HepG2 (cell line): ENCODE results near the gene ABCA2. TPM values are rescaled to one million over a fixed set of nuclear protein-coding genes. Genes with fewer than 3 reads are reported as not detected.

Experiments used
- HOXA9 ChIP-seq: sonication (generic); formaldehyde crosslinking; IDR thresholded peaks from 2 replicates; pipeline ENCODE4 v1.8.1; 2022; ENCODE audit warnings: missing genetic modification reagents, mild to moderate bottlenecking, moderate library complexity, borderline replicate concordance
- MIER3 ChIP-seq: IDR thresholded peaks from 2 replicates; pipeline ENCODE4 v1.6.1; 2016; ENCODE audit warnings: missing compliant biosample characterization, borderline replicate concordance
- NR2F6 ChIP-seq, 2 experiments: IDR thresholded peaks; 2 replicates each; pipeline ENCODE4 v1.6.1; 2016; ENCODE audit warnings: antibody characterized with exemption in 1 of 2, mild to moderate bottlenecking in 1 of 2
- PITX1 ChIP-seq: sonication (generic); formaldehyde crosslinking; IDR thresholded peaks from 2 replicates; pipeline ENCODE4 v1.5.1; 2020; ENCODE audit warnings: mild to moderate bottlenecking, missing genetic modification reagents
- RFXAP ChIP-seq: sonication (generic); formaldehyde crosslinking; IDR thresholded peaks from 2 replicates; pipeline ENCODE4 v1.4.0; 2020; ENCODE audit warnings: missing genetic modification reagents, borderline replicate concordance
- SMC3 ChIP-seq: IDR thresholded peaks from 2 replicates; pipeline ENCODE4 v1.6.1; 2011; ENCODE audit warnings: low read length, improper control_type of control experiment
- TBL1XR1 ChIP-seq: fragments of 150-350 bp; IDR thresholded peaks from 2 replicates; pipeline ENCODE4 v1.6.1; 2014; ENCODE audit warnings: borderline replicate concordance, low read length; ENCODE audit not compliant: partially characterized antibody
- TBP ChIP-seq: sonication (generic); formaldehyde crosslinking; IDR thresholded peaks from 2 replicates; pipeline ENCODE4 v1.5.0; 2020; ENCODE audit warnings: missing genetic modification reagents
- THYN1 ChIP-seq: sonication (generic); formaldehyde crosslinking; IDR thresholded peaks from 2 replicates; pipeline ENCODE4 v1.8.1; 2023; ENCODE audit warnings: low read depth, mild to moderate bottlenecking, moderate library complexity, missing genetic modification reagents, borderline replicate concordance
- ZNF446 ChIP-seq: sonication (generic); formaldehyde crosslinking; IDR thresholded peaks from 2 replicates; pipeline ENCODE4 v1.5.0; 2020; ENCODE audit warnings: mild to moderate bottlenecking, missing genetic modification reagents
- ZSCAN25 ChIP-seq: sonication (generic); formaldehyde crosslinking; IDR thresholded peaks from 2 replicates; pipeline ENCODE4 v1.8.0; 2022; ENCODE audit warnings: mild to moderate bottlenecking, missing genetic modification reagents
- polyA plus RNA-seq, 8 experiments: library from polyadenylated mRNA; depleted of rRNA in 3 of 8; stranded (reverse) in 7 of 8; unstranded in 1 of 8; fragments of >200 nt; fragmentation: Illumina TruSeq in 4 of 8; extraction: Trizol in 4 of 8; gene quantifications; 2 replicates each; pipeline versions ENCODE4 v1.2.1 to v1.2.3, GENCODE V29; 2011 to 2016; ENCODE audit warnings: low read depth in 4 of 8, missing spikeins in 1 of 8, mixed read lengths in 1 of 8; ENCODE audit not compliant: insufficient read depth in 1 of 8
- total RNA-seq, 5 experiments: library from RNA; depleted of rRNA; stranded (reverse); fragments of >200 nt; fragmentation: Illumina TruSeq; extraction: Trizol; gene quantifications; 2 replicates each; pipeline ENCODE4 v1.2.3, GENCODE V29; 2016; ENCODE audit warnings: low read depth in 1 of 5
- TF ChIP-seq, protein P1 (sequence below): sonication (generic); formaldehyde crosslinking; IDR thresholded peaks from 2 replicates; pipeline ENCODE4 v1.4.0; 2020; ENCODE audit warnings: missing genetic modification reagents
- TF ChIP-seq, protein P2 (sequence below): IDR thresholded peaks from 2 replicates; pipeline ENCODE4 v1.6.1; 2012; ENCODE audit warnings: low read length, improper control_type of control experiment
- TF ChIP-seq, protein P3 (sequence below): IDR thresholded peaks from 2 replicates; pipeline ENCODE4 v1.6.1; 2016; ENCODE audit warnings: missing compliant biosample characterization, missing genetic modification reagents, borderline replicate concordance
- TF ChIP-seq, protein P4 (sequence below): sonication (generic); formaldehyde crosslinking; IDR thresholded peaks from 2 replicates; pipeline ENCODE4 v1.4.0; 2020; ENCODE audit warnings: missing genetic modification reagents
- TF ChIP-seq, protein P5 (sequence below): sonication (generic); formaldehyde crosslinking; IDR thresholded peaks from 2 replicates; pipeline ENCODE4 v1.9.0; 2021; ENCODE audit warnings: missing genetic modification reagents, mild to moderate bottlenecking, borderline replicate concordance

ABCA2 gene
- total and polyA plus RNA-seq, 2 of the 13 experiments (the other 11 are each of a cell fraction or from before 2014, with no cell fraction given), result 2.9 to 19.2 TPM

DNA sequence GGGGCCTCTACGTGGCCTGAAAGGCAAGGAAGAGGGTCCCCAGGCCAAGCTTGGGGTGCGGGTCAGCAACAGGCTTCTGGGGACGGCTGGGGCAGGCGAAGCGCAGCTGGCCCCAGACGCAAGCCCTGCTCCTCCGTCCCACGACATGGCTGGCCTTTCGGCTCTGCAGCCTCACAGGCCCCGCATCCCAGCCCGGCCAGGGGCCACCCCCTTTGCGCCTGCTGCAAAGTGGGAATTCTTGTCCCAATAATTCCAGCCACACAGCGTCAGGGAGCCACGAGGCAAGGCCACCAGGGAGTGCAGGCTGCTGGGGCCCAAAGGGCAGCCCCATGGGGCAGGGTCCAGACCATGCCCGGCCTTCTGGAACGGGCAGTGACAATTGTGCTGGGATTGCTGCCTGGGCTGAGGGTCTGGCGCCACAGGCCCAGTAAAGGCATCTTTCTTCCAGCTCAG is 26.9 kb upstream of the ABCA2 start (continued):
- TF ChIP-seq, protein P1, sequence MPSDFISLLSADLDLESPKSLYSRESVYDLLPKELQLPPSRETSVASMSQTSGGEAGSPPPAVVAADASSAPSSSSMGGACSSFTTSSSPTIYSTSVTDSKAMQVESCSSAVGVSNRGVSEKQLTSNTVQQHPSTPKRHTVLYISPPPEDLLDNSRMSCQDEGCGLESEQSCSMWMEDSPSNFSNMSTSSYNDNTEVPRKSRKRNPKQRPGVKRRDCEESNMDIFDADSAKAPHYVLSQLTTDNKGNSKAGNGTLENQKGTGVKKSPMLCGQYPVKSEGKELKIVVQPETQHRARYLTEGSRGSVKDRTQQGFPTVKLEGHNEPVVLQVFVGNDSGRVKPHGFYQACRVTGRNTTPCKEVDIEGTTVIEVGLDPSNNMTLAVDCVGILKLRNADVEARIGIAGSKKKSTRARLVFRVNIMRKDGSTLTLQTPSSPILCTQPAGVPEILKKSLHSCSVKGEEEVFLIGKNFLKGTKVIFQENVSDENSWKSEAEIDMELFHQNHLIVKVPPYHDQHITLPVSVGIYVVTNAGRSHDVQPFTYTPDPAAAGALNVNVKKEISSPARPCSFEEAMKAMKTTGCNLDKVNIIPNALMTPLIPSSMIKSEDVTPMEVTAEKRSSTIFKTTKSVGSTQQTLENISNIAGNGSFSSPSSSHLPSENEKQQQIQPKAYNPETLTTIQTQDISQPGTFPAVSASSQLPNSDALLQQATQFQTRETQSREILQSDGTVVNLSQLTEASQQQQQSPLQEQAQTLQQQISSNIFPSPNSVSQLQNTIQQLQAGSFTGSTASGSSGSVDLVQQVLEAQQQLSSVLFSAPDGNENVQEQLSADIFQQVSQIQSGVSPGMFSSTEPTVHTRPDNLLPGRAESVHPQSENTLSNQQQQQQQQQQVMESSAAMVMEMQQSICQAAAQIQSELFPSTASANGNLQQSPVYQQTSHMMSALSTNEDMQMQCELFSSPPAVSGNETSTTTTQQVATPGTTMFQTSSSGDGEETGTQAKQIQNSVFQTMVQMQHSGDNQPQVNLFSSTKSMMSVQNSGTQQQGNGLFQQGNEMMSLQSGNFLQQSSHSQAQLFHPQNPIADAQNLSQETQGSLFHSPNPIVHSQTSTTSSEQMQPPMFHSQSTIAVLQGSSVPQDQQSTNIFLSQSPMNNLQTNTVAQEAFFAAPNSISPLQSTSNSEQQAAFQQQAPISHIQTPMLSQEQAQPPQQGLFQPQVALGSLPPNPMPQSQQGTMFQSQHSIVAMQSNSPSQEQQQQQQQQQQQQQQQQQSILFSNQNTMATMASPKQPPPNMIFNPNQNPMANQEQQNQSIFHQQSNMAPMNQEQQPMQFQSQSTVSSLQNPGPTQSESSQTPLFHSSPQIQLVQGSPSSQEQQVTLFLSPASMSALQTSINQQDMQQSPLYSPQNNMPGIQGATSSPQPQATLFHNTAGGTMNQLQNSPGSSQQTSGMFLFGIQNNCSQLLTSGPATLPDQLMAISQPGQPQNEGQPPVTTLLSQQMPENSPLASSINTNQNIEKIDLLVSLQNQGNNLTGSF, result 0 out of 2 replicates have a peak, but pooled peaks have one; percentile 21
- TF ChIP-seq ZSCAN25 (CRISPR knock-in tag), result no peak
- TF ChIP-seq, protein P2, sequence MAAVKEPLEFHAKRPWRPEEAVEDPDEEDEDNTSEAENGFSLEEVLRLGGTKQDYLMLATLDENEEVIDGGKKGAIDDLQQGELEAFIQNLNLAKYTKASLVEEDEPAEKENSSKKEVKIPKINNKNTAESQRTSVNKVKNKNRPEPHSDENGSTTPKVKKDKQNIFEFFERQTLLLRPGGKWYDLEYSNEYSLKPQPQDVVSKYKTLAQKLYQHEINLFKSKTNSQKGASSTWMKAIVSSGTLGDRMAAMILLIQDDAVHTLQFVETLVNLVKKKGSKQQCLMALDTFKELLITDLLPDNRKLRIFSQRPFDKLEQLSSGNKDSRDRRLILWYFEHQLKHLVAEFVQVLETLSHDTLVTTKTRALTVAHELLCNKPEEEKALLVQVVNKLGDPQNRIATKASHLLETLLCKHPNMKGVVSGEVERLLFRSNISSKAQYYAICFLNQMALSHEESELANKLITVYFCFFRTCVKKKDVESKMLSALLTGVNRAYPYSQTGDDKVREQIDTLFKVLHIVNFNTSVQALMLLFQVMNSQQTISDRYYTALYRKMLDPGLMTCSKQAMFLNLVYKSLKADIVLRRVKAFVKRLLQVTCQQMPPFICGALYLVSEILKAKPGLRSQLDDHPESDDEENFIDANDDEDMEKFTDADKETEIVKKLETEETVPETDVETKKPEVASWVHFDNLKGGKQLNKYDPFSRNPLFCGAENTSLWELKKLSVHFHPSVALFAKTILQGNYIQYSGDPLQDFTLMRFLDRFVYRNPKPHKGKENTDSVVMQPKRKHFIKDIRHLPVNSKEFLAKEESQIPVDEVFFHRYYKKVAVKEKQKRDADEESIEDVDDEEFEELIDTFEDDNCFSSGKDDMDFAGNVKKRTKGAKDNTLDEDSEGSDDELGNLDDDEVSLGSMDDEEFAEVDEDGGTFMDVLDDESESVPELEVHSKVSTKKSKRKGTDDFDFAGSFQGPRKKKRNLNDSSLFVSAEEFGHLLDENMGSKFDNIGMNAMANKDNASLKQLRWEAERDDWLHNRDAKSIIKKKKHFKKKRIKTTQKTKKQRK, result no peak
- TF ChIP-seq THYN1 (CRISPR knock-in tag), result no peak
- peak; percentile 51; the same call in 1 of the 2 replicates for TF ChIP-seq RFXAP (CRISPR knock-in tag)
- TF ChIP-seq NR2F6 (IDR thresholded peaks at IDR 0.05), result no peak
- peak; percentile 38 for TF ChIP-seq NR2F6 (CRISPR knock-in tag; IDR thresholded peaks at IDR 0.05)
- TF ChIP-seq PITX1 (CRISPR knock-in tag), result peak; percentile 31; the same call in 1 of the 2 replicates
- TF ChIP-seq, protein P3, sequence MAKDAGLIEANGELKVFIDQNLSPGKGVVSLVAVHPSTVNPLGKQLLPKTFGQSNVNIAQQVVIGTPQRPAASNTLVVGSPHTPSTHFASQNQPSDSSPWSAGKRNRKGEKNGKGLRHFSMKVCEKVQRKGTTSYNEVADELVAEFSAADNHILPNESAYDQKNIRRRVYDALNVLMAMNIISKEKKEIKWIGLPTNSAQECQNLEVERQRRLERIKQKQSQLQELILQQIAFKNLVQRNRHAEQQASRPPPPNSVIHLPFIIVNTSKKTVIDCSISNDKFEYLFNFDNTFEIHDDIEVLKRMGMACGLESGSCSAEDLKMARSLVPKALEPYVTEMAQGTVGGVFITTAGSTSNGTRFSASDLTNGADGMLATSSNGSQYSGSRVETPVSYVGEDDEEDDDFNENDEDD, result no peak
- TF ChIP-seq HOXA9 (CRISPR knock-in tag), result no peak
- no peak for TF ChIP-seq TBL1XR1
- TF ChIP-seq SMC3, result no peak
- TF ChIP-seq, protein P4, sequence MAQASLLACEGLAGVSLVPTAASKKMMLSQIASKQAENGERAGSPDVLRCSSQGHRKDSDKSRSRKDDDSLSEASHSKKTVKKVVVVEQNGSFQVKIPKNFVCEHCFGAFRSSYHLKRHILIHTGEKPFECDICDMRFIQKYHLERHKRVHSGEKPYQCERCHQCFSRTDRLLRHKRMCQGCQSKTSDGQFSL (CRISPR knock-in tag), result peak; percentile 16; the same call in 1 of the 2 replicates
- TF ChIP-seq, protein P5, sequence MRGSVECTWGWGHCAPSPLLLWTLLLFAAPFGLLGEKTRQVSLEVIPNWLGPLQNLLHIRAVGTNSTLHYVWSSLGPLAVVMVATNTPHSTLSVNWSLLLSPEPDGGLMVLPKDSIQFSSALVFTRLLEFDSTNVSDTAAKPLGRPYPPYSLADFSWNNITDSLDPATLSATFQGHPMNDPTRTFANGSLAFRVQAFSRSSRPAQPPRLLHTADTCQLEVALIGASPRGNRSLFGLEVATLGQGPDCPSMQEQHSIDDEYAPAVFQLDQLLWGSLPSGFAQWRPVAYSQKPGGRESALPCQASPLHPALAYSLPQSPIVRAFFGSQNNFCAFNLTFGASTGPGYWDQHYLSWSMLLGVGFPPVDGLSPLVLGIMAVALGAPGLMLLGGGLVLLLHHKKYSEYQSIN, result no peak
- peak; percentile 57; the same call in 1 of the 2 replicates for TF ChIP-seq ZNF446
- TF ChIP-seq TBP (CRISPR knock-in tag), result no peak
- TF ChIP-seq MIER3 (CRISPR knock-in tag), result no peak; the same call in 1 of the 2 replicates
